ENCODE data around the gene PPP1R12B.

DNA sequence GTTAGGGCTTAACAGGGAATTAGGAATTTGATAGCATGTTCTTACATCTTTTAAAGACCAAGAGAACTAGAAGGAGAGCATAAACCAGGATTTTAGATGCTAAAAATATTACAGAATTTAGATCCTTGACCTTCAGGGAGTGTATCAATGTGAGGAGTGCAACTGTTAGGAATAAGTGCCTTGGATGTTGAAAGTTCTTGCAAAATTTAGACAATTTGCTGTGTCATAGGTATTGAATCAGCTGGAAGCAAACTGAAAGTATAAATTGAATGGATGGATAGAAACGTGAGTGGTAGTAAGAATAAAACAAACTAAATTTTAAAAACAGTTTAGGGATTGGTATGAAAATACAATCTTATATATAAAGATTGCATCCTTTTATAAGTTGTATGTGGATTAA lies 27.7 kb downstream of the PPP1R12B start:
- TF ChIP-seq, protein P1, sequence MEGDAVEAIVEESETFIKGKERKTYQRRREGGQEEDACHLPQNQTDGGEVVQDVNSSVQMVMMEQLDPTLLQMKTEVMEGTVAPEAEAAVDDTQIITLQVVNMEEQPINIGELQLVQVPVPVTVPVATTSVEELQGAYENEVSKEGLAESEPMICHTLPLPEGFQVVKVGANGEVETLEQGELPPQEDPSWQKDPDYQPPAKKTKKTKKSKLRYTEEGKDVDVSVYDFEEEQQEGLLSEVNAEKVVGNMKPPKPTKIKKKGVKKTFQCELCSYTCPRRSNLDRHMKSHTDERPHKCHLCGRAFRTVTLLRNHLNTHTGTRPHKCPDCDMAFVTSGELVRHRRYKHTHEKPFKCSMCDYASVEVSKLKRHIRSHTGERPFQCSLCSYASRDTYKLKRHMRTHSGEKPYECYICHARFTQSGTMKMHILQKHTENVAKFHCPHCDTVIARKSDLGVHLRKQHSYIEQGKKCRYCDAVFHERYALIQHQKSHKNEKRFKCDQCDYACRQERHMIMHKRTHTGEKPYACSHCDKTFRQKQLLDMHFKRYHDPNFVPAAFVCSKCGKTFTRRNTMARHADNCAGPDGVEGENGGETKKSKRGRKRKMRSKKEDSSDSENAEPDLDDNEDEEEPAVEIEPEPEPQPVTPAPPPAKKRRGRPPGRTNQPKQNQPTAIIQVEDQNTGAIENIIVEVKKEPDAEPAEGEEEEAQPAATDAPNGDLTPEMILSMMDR (optimal IDR thresholded peaks at IDR 0.05 in 1 of 3, IDR thresholded peaks at IDR 0.05 in 1 of 3, conservative IDR thresholded peaks at IDR 0.05 in 1 of 3; ENCODE audit: extremely low read depth in 1 of 3, insufficient read depth in 2 of 3, low read length in 3 of 3), result no peak
- TF ChIP-seq EZH2 (IDR thresholded peaks at IDR 0.05; ENCODE audit: low read length), result no peak

All from keratinocyte (primary cell).